ENCODE results near the gene SCMH1.

SCMH1 gene

DNA sequence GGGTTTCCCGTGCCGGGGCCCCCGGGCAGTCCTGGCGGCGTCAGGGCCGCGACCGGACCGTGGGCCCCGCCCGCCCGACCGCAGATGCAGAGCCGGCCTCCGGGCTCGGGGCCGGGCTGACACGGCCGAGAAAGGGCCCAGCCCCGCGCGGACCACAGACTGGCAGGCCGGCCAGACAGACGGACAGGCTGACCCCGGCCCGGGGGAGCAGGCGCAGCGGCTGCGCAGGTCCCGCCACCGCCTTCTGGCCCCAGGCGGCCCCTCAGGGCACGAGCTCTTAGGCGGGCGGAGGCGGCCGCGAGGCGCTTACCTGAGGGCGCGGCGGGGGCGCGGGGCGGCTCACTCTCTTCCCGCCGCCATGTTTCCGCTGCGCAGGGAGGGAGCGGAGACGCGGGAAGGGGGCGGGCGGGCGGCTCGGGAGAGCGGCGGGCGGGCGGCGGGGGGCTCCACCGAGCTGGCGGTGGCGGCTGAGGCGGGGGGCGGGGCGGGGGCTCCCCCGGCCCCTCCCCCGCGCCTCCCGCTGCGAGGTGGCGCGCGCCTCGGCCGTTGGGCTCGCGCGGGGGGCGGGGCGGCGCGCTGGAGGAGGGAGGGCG, at the start of gene SCMH1:
SCMH1 (minus strand) TSS at position 558 of the 593 bp plus-strand sequence. CDS start 56,173 bp downstream, outside the sequence.
- H3K4me3 ChIP-seq (ENCODE audit: low read depth, low read length), result peak within 1 kb of the TSS; percentile 68
- TF ChIP-seq, protein P1, sequence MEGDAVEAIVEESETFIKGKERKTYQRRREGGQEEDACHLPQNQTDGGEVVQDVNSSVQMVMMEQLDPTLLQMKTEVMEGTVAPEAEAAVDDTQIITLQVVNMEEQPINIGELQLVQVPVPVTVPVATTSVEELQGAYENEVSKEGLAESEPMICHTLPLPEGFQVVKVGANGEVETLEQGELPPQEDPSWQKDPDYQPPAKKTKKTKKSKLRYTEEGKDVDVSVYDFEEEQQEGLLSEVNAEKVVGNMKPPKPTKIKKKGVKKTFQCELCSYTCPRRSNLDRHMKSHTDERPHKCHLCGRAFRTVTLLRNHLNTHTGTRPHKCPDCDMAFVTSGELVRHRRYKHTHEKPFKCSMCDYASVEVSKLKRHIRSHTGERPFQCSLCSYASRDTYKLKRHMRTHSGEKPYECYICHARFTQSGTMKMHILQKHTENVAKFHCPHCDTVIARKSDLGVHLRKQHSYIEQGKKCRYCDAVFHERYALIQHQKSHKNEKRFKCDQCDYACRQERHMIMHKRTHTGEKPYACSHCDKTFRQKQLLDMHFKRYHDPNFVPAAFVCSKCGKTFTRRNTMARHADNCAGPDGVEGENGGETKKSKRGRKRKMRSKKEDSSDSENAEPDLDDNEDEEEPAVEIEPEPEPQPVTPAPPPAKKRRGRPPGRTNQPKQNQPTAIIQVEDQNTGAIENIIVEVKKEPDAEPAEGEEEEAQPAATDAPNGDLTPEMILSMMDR (conservative IDR thresholded peaks at IDR 0.05; ENCODE audit: low read depth, low read length), result no peak
- DNase-seq (ENCODE audit: low read depth), result peak; percentile 49

DNA sequence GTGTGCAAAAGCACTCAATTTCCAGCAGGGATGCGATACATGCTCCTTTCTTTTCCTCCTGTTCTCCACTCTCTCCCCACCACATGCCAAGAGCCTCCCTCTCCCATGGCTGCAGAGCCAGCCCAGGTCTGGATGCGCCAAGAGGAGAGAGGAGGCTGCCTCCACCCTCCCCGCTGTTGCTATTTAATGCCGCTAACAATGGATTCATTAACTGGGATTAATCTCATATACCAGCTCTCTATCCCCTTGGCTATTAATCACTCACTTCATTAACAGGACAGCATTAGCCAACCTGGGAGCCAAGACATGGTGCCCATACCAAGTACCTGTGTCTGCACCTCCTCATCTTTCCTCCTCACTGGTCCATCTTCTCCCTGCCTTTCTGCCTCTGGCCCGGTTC, 49.1 kb upstream of the SCMH1 start:
- H3K4me3 ChIP-seq (ENCODE audit: low read depth, low read length), result no peak overlapping the region
- no peak for DNase-seq (ENCODE audit: low read depth)
- TF ChIP-seq, protein P1 (conservative IDR thresholded peaks at IDR 0.05; ENCODE audit: low read depth, low read length), result no peak

DNA sequence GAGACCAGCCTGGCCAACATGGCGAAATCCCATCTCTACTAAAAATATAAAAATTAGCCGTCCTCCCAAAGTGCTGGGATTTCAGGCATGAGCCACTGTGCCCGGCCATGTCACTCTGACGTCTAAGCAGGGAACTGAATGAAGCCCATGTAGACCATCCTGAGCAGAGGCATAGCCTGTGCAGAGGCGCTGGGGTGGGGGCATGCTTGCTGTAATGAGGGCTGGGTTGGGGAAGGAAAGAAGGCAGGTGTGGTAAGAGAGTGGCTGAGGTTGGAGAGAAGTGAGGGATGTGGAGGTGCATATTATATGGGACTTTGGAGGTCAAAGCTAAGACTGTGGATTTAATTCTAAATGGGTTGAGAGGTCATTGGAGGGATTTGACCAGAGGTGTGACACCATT, 47.1 kb upstream of the SCMH1 start:
- TF ChIP-seq, protein P1 (conservative IDR thresholded peaks at IDR 0.05; ENCODE audit: low read depth, low read length), result no peak
- no peak overlapping the region for H3K4me3 ChIP-seq (ENCODE audit: low read depth, low read length)
- DNase-seq (ENCODE audit: low read depth), result no peak

DNA sequence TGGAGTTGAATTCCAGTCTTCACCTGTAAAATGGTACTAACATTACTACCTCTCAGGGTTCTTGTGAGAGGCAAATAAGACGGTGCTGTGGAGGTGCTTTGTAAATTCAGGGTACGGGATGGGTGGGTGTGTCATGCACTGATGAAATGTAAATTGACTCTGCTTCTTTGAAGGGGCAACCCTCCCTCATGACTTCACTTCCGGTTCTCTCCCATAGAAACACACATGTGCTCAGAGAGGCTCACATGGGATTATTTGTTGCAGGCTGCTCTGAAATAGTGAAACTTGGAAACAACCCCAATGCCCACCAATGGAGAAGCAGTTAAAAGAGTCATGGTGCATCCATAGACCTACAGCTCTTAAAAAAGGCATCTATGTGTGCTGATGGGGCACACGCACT, 44.9 kb upstream of the SCMH1 start:
- DNase-seq (ENCODE audit: low read depth), result peak; percentile 8
- H3K4me3 ChIP-seq (ENCODE audit: low read depth, low read length), result no peak overlapping the region
- TF ChIP-seq, protein P1 (conservative IDR thresholded peaks at IDR 0.05; ENCODE audit: low read depth, low read length), result no peak

DNA sequence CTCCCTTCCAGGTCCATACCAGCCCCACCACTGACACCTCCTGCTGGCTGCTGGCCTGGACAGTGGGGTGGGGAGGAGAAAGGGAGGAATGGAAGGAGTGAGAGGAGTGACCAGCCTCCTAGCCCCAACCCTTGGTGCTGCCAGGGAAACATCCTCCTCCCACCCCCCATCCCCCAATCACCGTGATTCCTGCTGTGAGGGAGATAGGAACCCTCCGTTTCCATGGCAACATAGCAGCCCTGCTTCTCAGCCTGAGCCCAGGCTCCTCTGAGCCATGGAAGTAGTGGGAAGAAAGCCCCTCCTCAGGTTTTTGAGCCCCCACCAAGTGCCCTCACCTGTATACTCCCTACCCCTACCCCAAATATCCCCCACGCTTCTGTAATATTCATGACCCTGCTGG, 44.4 kb upstream of the SCMH1 start:
- no peak overlapping the region for H3K4me3 ChIP-seq (ENCODE audit: low read depth, low read length)
- DNase-seq (ENCODE audit: low read depth), result peak; percentile 13
- TF ChIP-seq, protein P1 (conservative IDR thresholded peaks at IDR 0.05; ENCODE audit: low read depth, low read length), result no peak

DNA sequence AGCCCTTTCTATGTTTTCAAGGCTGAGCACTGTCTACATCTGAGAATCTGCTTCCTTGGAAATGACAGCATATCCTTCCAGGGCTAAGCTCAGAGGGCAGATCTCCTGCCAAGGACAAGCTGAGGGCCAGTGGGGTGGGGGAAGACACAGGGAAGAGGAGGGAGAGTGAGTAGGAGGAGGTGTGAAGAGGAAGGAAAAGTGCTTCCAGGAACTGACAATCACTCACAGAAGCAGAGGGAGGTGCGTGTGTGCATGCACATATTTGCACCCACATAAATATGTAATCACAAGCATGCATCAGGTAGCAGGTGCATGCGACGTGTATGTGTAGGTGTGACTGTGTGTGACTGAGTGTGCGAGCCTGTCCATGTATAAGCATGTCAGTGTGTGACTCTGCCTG, 43.7 kb upstream of the SCMH1 start:
- H3K4me3 ChIP-seq (ENCODE audit: low read depth, low read length), result no peak overlapping the region
- TF ChIP-seq, protein P1 (conservative IDR thresholded peaks at IDR 0.05; ENCODE audit: low read depth, low read length), result no peak
- no peak for DNase-seq (ENCODE audit: low read depth)

DNA sequence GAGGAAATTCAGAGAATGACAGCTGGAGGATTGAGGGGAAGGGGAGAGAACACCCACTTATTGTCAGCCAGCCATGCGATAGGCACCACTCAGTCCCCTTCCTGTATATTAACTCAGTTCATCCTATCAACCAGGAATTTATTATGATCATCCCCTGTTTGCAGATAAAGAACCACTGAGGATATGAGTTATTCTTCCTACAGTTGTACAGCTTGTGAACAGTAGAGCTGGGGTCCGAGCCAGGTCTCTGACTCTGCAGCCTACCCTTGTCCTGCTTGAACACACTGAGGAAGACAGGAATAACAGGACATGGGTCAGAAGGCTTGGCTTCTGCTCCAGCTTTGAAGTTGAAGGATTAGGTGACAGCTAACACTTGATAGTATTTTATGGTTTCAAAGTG, 42.0 kb upstream of the SCMH1 start:
- DNase-seq (ENCODE audit: low read depth), result no peak
- TF ChIP-seq, protein P1 (conservative IDR thresholded peaks at IDR 0.05; ENCODE audit: low read depth, low read length), result no peak
- no peak overlapping the region for H3K4me3 ChIP-seq (ENCODE audit: low read depth, low read length)
